GM10847 (cell line): Measurements from ENCODE around the gene LRP1.

ENCODE experiments used
- POLR2A ChIP-seq: IDR thresholded peaks from 2 replicates; pipeline ENCODE4 v1.6.1; 2011; ENCODE audit not compliant: insufficient read length; ENCODE audit errors: extremely low read depth

LRP1 gene

DNA sequence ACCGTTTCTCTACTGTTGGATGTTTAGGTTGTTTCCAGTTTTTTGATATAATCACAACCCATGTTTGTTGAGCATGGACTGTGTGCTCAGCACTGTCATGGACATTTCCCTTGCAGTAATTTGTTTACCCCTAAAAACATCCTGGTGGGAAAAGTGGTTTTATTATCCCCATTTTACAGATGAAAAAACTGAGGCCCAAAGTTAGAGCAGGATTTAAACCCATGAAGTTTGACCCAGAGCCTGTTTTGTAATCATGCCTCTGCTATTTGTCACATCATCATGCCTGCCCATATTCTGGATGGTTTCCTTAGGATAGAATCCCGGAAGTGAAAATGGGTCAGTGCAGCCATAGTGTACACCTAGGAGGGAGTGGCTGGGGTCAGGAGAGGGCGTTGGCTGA, 36.2 kb downstream of the LRP1 start:
- TF ChIP-seq POLR2A, result no peak

GRCh38 chr12:57164966-57165625, 36.8 kb downstream of the LRP1 start:
- no peak for TF ChIP-seq POLR2A

DNA sequence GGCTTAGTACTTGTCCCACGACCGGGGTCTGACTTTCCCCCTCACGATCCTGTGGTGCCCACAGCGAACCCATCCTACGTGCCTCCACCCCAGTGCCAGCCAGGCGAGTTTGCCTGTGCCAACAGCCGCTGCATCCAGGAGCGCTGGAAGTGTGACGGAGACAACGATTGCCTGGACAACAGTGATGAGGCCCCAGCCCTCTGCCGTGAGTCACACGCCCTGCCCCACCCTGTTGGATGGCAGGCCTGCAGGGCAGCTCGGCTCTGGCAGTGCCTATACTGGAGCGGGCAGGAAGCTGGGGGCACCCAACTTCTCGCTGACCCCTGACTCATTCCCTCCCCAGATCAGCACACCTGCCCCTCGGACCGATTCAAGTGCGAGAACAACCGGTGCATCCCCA, 37.5 kb downstream of the LRP1 start:
- no peak for TF ChIP-seq POLR2A

DNA sequence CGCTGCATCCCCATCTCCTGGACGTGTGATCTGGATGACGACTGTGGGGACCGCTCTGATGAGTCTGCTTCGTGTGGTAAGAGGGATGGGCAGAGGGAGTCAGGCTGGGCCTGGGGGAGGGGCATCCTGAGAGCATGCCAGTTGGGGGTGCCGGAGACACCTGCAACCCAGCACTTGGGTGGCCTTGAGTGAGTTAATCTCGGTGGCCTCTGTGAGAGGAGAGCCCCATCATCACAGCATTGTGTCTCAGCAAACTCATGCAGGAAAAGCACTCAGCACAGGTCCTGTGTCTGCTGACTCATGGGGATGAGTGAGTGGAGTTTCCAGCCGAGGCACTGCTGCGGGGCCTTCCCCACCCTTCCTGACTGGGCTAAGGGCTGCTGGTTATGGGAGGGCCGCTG, 38.7 kb downstream of the LRP1 start:
- no peak for TF ChIP-seq POLR2A

DNA sequence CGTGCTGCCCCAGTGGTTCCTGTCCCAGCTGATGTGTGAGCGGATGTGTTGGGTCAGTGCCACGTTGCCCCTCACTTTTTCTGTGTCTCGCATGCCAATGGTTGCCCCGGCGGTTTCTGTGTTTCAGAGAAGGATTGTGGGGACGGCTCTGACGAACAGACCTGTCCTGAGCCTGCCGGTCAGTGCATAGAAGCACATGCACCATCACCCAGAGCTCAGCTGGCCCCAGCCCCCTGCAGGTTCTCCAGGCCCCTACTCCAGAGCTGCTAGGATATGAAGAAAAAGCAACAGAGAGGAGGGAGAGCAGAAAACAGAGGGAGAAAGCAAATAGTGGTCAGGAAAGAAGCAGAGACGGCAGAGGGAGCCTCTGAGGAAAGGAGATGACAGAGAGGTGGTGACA, 39.8 kb downstream of the LRP1 start:
- no peak for TF ChIP-seq POLR2A

GRCh38 chr12:57169046-57169795, 40.9 kb downstream of the LRP1 start:
- TF ChIP-seq POLR2A, result no peak

DNA sequence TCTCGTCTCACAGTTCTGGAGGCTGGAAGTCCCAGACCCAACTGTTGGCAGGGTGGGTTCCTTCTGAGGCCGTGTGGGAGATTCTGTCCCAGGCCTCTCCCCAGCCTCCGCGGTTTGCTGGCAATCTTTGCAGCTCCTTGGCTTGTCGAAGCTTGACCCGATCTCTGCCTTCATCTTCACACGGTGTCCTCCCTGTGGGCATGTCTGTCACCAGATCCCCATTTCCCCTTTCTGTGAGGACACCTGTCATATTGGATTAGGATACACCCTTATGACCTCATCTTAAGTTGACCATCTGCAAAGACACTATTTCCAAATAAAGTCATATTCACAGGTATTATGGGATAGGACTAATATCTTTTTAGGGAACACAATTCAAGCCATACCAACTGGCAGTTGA, 41.7 kb downstream of the LRP1 start:
- TF ChIP-seq POLR2A, result no peak

DNA sequence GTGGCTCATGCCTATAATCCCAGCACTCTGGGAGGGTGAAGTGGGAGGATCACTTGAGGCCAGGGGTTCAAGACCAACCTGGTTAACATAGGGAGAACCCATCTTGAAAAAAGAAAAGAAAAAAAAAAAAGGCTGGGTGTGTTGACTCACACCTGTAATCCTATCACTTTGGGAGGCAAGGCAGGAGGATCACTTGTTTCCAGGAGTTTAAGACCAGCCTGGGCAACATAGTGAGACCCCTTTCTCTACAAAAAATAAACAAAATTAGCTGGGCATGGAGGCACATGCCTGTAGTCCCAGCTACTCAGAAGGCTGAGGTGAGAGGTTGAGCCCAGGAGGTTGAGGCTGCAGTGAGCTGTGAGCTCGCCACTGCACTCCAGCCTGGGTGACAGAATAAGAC, 42.1 kb downstream of the LRP1 start:
- TF ChIP-seq POLR2A, result no peak

DNA sequence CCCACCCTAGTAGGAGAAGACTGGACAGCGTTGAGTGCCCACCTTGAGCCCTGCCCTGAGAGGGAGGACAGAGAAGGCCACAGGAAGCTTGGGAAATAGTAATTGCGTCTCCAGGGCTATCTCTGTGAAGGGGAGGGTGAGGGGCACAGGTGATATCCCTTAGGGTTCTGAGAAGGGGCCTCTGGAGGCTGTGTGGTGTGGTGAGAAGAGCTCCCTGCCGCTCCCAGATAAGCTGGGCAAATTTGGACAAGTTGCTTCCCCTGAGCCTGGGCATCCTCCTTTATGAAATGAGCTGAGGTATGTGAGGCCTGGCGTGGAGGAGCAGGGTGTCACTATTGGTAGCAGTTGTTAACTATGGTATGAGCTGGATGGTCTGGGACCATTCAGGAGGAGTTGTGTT, 42.6 kb downstream of the LRP1 start:
- TF ChIP-seq POLR2A, result no peak

DNA sequence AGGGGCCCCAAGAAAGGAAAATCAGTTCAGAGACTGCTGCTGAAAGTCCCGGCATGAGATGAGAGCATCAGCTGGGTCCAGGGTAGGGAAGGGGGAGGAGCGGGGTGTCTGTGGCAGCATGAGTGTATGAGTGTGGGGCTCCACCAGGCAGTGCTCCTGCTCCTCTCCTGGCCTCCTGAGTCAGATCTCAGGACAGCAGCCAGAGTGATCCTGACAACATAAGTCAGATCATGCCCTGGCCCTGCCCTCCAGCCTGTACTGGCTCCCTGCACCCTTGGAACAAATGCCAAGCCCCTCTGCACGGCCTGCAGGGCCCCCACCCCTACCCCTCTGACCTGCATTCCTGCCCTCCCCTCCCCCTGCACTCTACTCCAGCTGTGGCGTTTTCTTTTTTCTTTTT, 43.4 kb downstream of the LRP1 start:
- TF ChIP-seq POLR2A, result no peak

DNA sequence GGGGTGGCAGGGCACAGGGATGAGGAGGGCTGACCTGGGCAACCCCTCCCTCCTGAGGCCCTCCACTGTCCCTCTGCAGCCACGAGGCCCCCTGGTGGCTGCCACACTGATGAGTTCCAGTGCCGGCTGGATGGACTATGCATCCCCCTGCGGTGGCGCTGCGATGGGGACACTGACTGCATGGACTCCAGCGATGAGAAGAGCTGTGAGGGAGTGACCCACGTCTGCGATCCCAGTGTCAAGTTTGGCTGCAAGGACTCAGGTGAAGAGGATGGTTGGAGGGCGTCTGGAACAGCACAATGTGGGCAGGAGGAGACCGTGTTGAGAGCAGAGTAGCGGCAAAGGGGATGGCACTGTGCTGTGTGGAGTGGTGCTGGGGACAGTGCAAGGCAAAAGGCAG, 44.8 kb downstream of the LRP1 start:
- TF ChIP-seq POLR2A, result no peak

DNA sequence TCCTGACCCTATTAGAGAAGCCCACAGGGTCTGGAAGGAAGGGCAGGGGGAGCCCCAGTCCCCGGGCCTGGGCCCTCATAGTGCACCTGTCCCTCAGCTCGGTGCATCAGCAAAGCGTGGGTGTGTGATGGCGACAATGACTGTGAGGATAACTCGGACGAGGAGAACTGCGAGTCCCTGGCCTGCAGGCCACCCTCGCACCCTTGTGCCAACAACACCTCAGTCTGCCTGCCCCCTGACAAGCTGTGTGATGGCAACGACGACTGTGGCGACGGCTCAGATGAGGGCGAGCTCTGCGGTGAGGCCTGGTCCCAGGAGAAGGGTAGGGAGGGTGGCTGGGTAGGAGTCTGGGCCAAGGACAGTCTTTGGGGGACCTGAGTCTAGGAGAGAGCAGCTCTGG, 45.4 kb downstream of the LRP1 start:
- no peak for TF ChIP-seq POLR2A

DNA sequence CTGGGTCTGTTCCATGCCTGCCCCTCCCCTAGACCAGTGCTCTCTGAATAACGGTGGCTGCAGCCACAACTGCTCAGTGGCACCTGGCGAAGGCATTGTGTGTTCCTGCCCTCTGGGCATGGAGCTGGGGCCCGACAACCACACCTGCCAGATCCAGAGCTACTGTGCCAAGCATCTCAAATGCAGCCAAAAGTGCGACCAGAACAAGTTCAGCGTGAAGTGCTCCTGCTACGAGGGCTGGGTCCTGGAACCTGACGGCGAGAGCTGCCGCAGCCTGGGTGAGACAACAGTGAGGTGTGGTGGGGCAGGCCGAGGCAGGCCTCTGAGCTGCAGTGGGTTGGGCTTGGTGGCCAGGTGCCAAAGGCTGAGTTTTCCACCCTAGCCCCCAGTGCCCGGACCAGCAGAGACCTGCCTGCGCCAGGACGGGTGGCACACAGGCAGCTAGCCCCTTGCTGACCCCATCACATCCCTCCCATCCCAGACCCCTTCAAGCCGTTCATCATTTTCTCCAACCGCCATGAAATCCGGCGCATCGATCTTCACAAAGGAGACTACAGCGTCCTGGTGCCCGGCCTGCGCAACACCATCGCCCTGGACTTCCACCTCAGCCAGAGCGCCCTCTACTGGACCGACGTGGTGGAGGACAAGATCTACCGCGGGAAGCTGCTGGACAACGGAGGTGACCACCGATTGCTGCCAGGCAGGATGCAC, 47.3 kb downstream of the LRP1 start:
- no peak for TF ChIP-seq POLR2A

- no peak for TF ChIP-seq POLR2A
Observed at GRCh38 chr12:57176139-57176477, 47.8 kb downstream of the LRP1 start.

- TF ChIP-seq POLR2A, result no peak
Observed at GRCh38 chr12:57176846-57177245, 48.6 kb downstream of the LRP1 start.

- no peak for TF ChIP-seq POLR2A
Observed at GRCh38 chr12:57177354-57177753, 49.1 kb downstream of the LRP1 start.
